ENCODE measurements around the gene SNTG2. TPM values are rescaled to one million over a fixed set of nuclear protein-coding genes. Genes with fewer than 3 reads are reported as not detected.

The SNTG2 gene
- total and polyA plus RNA-seq, 2 donors (not counting 1 experiment from before 2014, with no cell fraction given), result 0.06 TPM; not detected in 1

DNA sequence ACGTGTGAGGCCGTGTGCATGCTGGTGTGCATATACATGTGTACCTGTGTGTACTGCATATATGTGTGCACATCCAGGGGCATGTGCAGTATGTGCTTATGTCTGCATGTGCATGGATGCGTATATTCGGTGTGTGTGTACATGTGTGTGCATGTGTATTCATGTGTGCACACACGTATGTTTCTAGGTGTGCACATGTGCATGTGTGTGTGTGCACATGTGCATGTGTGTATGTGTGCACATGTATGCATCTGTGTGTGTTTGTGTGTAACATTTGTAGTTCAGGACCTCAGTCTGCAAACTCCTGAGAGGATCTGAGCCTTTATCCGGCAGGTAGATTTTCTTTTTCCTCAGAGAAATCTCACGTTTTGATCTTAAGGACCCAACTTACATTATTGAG, 201.7 kb downstream of the SNTG2 start:
- Histone ChIP-seq H3K4me1 (ENCODE audit: control insufficient read depth, extremely low read depth, insufficient read depth, low read length) (no peaks in the 10 kb centered on the region), H3K36me3 (ENCODE audit: control insufficient read depth, insufficient read depth, low read length) (no peaks in the 10 kb centered on the region), H3K9me3 (ENCODE audit: control insufficient read depth, insufficient read depth, low read depth, low read length) (peaks cover 2% of the 10 kb centered on the region), H3K4me3 (replicated peaks in 1 of 4; ENCODE audit: control extremely low read depth in 1 of 4, insufficient read depth in 1 of 4, low read depth in 3 of 4, low read length in 4 of 4) (no peak overlapping the region), H3K27ac (ENCODE audit: insufficient read depth, low read length) (no peak overlapping the region), H2AFZ (ENCODE audit: low read length) (no peak overlapping the region), H3K79me2 (ENCODE audit: control insufficient read depth, insufficient read depth, low read length) (no peaks in the 10 kb centered on the region), H4K20me1 (ENCODE audit: control insufficient read depth, extremely low read depth, insufficient read depth, low read length) (no peaks in the 10 kb centered on the region), H3K9ac (ENCODE audit: insufficient read depth, low read length) (no peak overlapping the region), H3K4me2 (ENCODE audit: extremely low read depth, insufficient read depth, low read length) (no peak overlapping the region), H3K27me3 (ENCODE audit: control insufficient read depth, insufficient read depth, low read length) (no peaks in the 10 kb centered on the region)
- no peak for DNase-seq (ENCODE audit: low read depth in 2 of 2)
- TF ChIP-seq, protein P1, sequence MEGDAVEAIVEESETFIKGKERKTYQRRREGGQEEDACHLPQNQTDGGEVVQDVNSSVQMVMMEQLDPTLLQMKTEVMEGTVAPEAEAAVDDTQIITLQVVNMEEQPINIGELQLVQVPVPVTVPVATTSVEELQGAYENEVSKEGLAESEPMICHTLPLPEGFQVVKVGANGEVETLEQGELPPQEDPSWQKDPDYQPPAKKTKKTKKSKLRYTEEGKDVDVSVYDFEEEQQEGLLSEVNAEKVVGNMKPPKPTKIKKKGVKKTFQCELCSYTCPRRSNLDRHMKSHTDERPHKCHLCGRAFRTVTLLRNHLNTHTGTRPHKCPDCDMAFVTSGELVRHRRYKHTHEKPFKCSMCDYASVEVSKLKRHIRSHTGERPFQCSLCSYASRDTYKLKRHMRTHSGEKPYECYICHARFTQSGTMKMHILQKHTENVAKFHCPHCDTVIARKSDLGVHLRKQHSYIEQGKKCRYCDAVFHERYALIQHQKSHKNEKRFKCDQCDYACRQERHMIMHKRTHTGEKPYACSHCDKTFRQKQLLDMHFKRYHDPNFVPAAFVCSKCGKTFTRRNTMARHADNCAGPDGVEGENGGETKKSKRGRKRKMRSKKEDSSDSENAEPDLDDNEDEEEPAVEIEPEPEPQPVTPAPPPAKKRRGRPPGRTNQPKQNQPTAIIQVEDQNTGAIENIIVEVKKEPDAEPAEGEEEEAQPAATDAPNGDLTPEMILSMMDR (conservative IDR thresholded peaks at IDR 0.05 in 1 of 2, IDR thresholded peaks at IDR 0.05 in 1 of 2; ENCODE audit: low read depth in 1 of 2, low read length in 2 of 2), result no peak
- no peak for TF ChIP-seq EZH2 (IDR thresholded peaks at IDR 0.05; ENCODE audit: low read length, missing control alignments)

DNA sequence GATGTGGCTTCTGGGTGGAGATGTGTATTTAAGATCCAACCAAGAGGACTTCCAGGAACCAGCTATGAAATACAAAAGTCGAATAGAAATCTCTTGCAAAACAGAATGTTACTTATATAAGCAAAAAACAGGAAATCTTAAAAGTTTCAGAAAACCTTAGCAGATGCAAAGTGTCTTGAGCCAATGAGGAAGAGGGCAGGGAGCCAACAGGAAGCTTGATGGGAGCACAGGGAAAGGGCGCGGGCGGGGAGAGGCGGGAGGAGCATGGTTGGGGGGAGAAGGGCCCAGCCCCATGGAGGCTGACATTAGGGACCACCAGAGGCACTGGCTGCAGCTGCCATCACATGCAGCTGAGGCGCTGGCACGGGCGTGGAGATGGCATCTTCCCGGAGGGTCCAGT, 203.3 kb downstream of the SNTG2 start:
- no peak overlapping the region for H3K4me2 ChIP-seq (ENCODE audit: extremely low read depth, insufficient read depth, low read length)
- H3K4me1 ChIP-seq (ENCODE audit: control insufficient read depth, extremely low read depth, insufficient read depth, low read length), result no peaks in the 10 kb centered on the region
- H4K20me1 ChIP-seq (ENCODE audit: control insufficient read depth, extremely low read depth, insufficient read depth, low read length), result no peaks in the 10 kb centered on the region
- H3K4me3 ChIP-seq (replicated peaks in 1 of 4; ENCODE audit: control extremely low read depth in 1 of 4, insufficient read depth in 1 of 4, low read depth in 3 of 4, low read length in 4 of 4), result no peak overlapping the region
- H3K36me3 ChIP-seq (ENCODE audit: control insufficient read depth, insufficient read depth, low read length), result no peaks in the 10 kb centered on the region
- TF ChIP-seq EZH2 (IDR thresholded peaks at IDR 0.05; ENCODE audit: low read length, missing control alignments), result no peak
- TF ChIP-seq, protein P1 (conservative IDR thresholded peaks at IDR 0.05 in 1 of 2, IDR thresholded peaks at IDR 0.05 in 1 of 2; ENCODE audit: low read depth in 1 of 2, low read length in 2 of 2), result no peak
- peaks cover 2% of the 10 kb centered on the region for H3K9me3 ChIP-seq (ENCODE audit: control insufficient read depth, insufficient read depth, low read depth, low read length)
- no peaks in the 10 kb centered on the region for H3K79me2 ChIP-seq (ENCODE audit: control insufficient read depth, insufficient read depth, low read length)
- H2AFZ ChIP-seq (ENCODE audit: low read length), result no peak overlapping the region
- H3K27ac ChIP-seq (ENCODE audit: insufficient read depth, low read length), result no peak overlapping the region
- no peaks in the 10 kb centered on the region for H3K27me3 ChIP-seq (ENCODE audit: control insufficient read depth, insufficient read depth, low read length)
- H3K9ac ChIP-seq (ENCODE audit: insufficient read depth, low read length), result no peak overlapping the region
- no peak for DNase-seq (ENCODE audit: low read depth in 2 of 2)

DNA sequence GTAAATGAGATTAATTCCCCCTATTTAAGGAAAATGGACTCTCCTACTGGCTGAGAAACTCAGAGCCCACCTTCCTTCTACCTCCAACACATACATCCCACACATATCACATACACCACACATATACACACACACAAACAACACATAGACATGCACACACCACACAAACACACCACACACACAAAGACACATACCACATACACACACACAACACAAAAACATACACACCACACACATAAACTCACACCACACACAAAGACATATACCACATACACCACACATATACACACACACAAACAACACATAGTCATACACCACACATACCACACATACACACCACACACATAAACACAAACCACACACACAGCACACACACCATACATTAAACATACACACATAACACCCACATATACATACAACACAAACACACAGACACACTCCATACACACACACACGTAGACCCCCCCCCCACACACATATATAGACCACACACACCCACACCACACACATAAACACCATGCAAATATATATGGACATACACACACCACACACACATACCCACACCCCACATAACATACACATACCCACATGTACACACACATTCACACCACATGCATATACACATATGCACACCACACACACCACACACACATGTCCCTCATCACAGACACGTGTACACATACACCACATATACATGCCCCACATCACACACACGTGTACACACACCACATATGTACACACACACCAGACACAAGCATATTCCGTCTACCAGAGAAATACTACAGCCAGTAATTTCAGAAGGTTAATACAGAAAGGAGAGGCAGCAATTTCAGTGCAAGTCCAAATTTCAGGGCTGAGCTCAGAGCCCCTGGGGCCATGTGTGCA, 204.3 kb downstream of the SNTG2 start:
- Histone ChIP-seq H3K9me3 (ENCODE audit: control insufficient read depth, insufficient read depth, low read depth, low read length) (peaks cover 2% of the 10 kb centered on the region), H3K79me2 (ENCODE audit: control insufficient read depth, insufficient read depth, low read length) (no peaks in the 10 kb centered on the region), H3K4me3 (replicated peaks in 1 of 4; ENCODE audit: control extremely low read depth in 1 of 4, insufficient read depth in 1 of 4, low read depth in 3 of 4, low read length in 4 of 4) (no peak overlapping the region), H3K9ac (ENCODE audit: insufficient read depth, low read length) (no peak overlapping the region), H3K36me3 (ENCODE audit: control insufficient read depth, insufficient read depth, low read length) (no peaks in the 10 kb centered on the region), H3K4me2 (ENCODE audit: extremely low read depth, insufficient read depth, low read length) (no peak overlapping the region), H4K20me1 (ENCODE audit: control insufficient read depth, extremely low read depth, insufficient read depth, low read length) (no peaks in the 10 kb centered on the region), H3K27me3 (ENCODE audit: control insufficient read depth, insufficient read depth, low read length) (no peaks in the 10 kb centered on the region), H3K27ac (ENCODE audit: insufficient read depth, low read length) (no peak overlapping the region), H2AFZ (ENCODE audit: low read length) (no peak overlapping the region), H3K4me1 (ENCODE audit: control insufficient read depth, extremely low read depth, insufficient read depth, low read length) (no peaks in the 10 kb centered on the region)
- no peak for DNase-seq (ENCODE audit: low read depth in 2 of 2)
- TF ChIP-seq EZH2 (IDR thresholded peaks at IDR 0.05; ENCODE audit: low read length, missing control alignments), result no peak
- TF ChIP-seq, protein P1 (conservative IDR thresholded peaks at IDR 0.05 in 1 of 2, IDR thresholded peaks at IDR 0.05 in 1 of 2; ENCODE audit: low read depth in 1 of 2, low read length in 2 of 2), result no peak
